Endothelial cell of umbilical vein (primary cell): Measurements from ENCODE around the gene DRD4. TPM values are rescaled to one million over a fixed set of nuclear protein-coding genes. Genes with fewer than 3 reads are reported as not detected.
A peak's percentile ranks its signal among the peaks of the same experiment; 100 is the strongest.

ENCODE experiments used
- BruUV-seq: library from RNA; stranded (reverse); fragments of 400-500 nt; replicated peaks from 2 replicates; lab custom pipeline; 2021; lab: Mats Ljungman, UMichigan
- CTCF ChIA-PET: fragments of 300-600, 350-600 bp; sonication (Branson Sonifier 250); formaldehyde crosslinking; loops from one replicate; lab custom pipeline; 2021; ENCODE audit warnings: antibody characterized with exemption, inconsistent platforms; lab: Charles Lee
- POLR2A ChIA-PET: fragments of 300-600, 350-600 bp; sonication (Branson Sonifier 250); formaldehyde crosslinking; loops from one replicate; lab custom pipeline; 2021; ENCODE audit warnings: antibody characterized with exemption, inconsistent platforms; lab: Charles Lee
- DNase-seq: peaks from one replicate; pipeline ENCODE4 v3.0.0-alpha.2; 2011; ENCODE audit warnings: low read depth, low spot score
- FAIRE-seq: peaks from 2 replicates; lab custom pipeline; 2011; peaks lifted over from hg19 to GRCh38; lab: Jason Lieb, UNC
- H2AFZ ChIP-seq: 2 replicates; pipeline ENCODE4 v1.6.0; 2012; ENCODE audit warnings: low read depth, low read length, control low read depth, inconsistent platforms
- H3K27ac ChIP-seq: 2 replicates; pipeline ENCODE4 v1.5.1; 2011; ENCODE audit warnings: low read depth, mild to moderate bottlenecking, control low read depth, low read length, moderate library complexity; ENCODE audit not compliant: insufficient read depth
- H3K27me3 ChIP-seq, 2 experiments: 2 replicates each; pipeline versions ENCODE4 v1.6.0 to v1.6.1; 2011; ENCODE audit warnings: low read length in 2 of 2, mixed read lengths in 1 of 2; ENCODE audit not compliant: control insufficient read depth in 2 of 2, insufficient read depth in 2 of 2
- H3K36me3 ChIP-seq, 2 experiments: 2 replicates in 1 of 2; 3 replicates in 1 of 2; pipeline ENCODE4 v1.5.1; 2011; ENCODE audit warnings: low read length in 2 of 2, mild to moderate bottlenecking in 1 of 2, moderate library complexity in 1 of 2; ENCODE audit not compliant: control insufficient read depth in 2 of 2, insufficient read depth in 2 of 2; ENCODE audit errors: extremely low read depth in 1 of 2
- H3K4me1 ChIP-seq: 3 replicates; pipeline ENCODE4 v1.5.1; 2011; ENCODE audit warnings: mild to moderate bottlenecking, low read length; ENCODE audit not compliant: control insufficient read depth, insufficient read depth; ENCODE audit errors: extremely low read depth
- H3K4me2 ChIP-seq: 2 replicates; pipeline ENCODE4 v1.6.1; 2011; ENCODE audit warnings: low read length, control low read depth, mixed read lengths; ENCODE audit not compliant: insufficient read depth
- H3K4me3 ChIP-seq, 3 experiments: fragments of 200-600 bp in 1 of 3; sonication (generic), shearing (Covaris generic) in 1 of 3; replicated peaks in 1 of 3; 2 replicates each; pipeline ENCODE4 v1.5.1; 2011 to 2016; ENCODE audit warnings: control low read depth in 3 of 3, low read length in 3 of 3, mild to moderate bottlenecking in 2 of 3, inconsistent platforms in 1 of 3, low read depth in 1 of 3, moderate library complexity in 1 of 3; ENCODE audit not compliant: insufficient read depth in 1 of 3
- H3K79me2 ChIP-seq: 2 replicates; pipeline ENCODE4 v1.6.0; 2012; ENCODE audit warnings: low read length, inconsistent platforms; ENCODE audit not compliant: control insufficient read depth, insufficient read depth
- H3K9ac ChIP-seq: replicated peaks from 2 replicates; pipeline ENCODE3; 2011; ENCODE audit warnings: low read length, control low read depth; ENCODE audit not compliant: insufficient read depth; ENCODE audit errors: extremely low read depth
- H3K9me1 ChIP-seq: replicated peaks from 3 replicates; pipeline ENCODE4 v1.6.0; 2011; ENCODE audit warnings: mild to moderate bottlenecking, low read length; ENCODE audit not compliant: control insufficient read depth, insufficient read depth; ENCODE audit errors: extremely low read depth
- H3K9me3 ChIP-seq: replicated peaks from 2 replicates; pipeline ENCODE4 v1.5.1; 2012; ENCODE audit warnings: low read length, inconsistent platforms; ENCODE audit not compliant: control insufficient read depth, insufficient read depth
- H4K20me1 ChIP-seq: replicated peaks from 2 replicates; pipeline ENCODE3; 2011; ENCODE audit warnings: mild to moderate bottlenecking, low read length; ENCODE audit not compliant: control insufficient read depth, insufficient read depth; ENCODE audit errors: extremely low read depth
- CTCF ChIP-seq, 2 donors: IDR thresholded peaks; 1 replicate in 1 of 2; 2 replicates in 1 of 2; pipeline ENCODE4 v1.5.1; 2011; ENCODE audit warnings: low read length in 2 of 2, mild to moderate bottlenecking in 2 of 2, moderate library complexity in 2 of 2, control low read depth in 1 of 2, inconsistent platforms in 1 of 2, low read depth in 1 of 2; ENCODE audit not compliant: insufficient read depth in 1 of 2; ENCODE audit errors: extremely low read depth in 1 of 2
- EZH2 ChIP-seq: IDR thresholded peaks from 2 replicates; pipeline ENCODE4 v1.6.1; 2012; ENCODE audit warnings: borderline replicate concordance, low read depth, mild to moderate bottlenecking, moderate library complexity, low read length, inconsistent platforms; ENCODE audit not compliant: severe bottlenecking
- FOS ChIP-seq: IDR thresholded peaks from 2 replicates; pipeline ENCODE4 v1.6.1; 2011; ENCODE audit warnings: mild to moderate bottlenecking, low read length, moderate library complexity, borderline replicate concordance; ENCODE audit not compliant: insufficient read depth
- GATA2 ChIP-seq: IDR thresholded peaks from 2 replicates; pipeline ENCODE4 v1.7.0; 2011; ENCODE audit warnings: low read depth, mild to moderate bottlenecking, moderate library complexity, mixed read lengths, low read length; ENCODE audit not compliant: insufficient read length, insufficient read depth
- JUN ChIP-seq: IDR thresholded peaks from 2 replicates; pipeline ENCODE4 v1.6.1; 2011; ENCODE audit warnings: borderline replicate concordance, low read depth; ENCODE audit not compliant: insufficient read length, insufficient read depth
- MAX ChIP-seq: IDR thresholded peaks from 2 replicates; pipeline ENCODE4 v1.6.1; 2011; ENCODE audit not compliant: insufficient read depth, insufficient read length
- MYC ChIP-seq: IDR thresholded peaks from one replicate; pipeline ENCODE4 v1.6.1; 2011; ENCODE audit warnings: mild to moderate bottlenecking, low read depth, low read length
- POLR2A ChIP-seq: IDR thresholded peaks from 2 replicates; pipeline ENCODE4 v1.6.1; 2012; ENCODE audit warnings: low read depth, mild to moderate bottlenecking, control low read depth, low read length
- POLR2AphosphoS5 ChIP-seq: IDR thresholded peaks from 2 replicates; pipeline ENCODE4 v1.6.1; 2012; ENCODE audit warnings: low read depth, mild to moderate bottlenecking, control low read depth, low read length, moderate library complexity; ENCODE audit not compliant: insufficient read depth
- dilution Hi-C: fragments of 300-500 bp; cut with MboI; formaldehyde crosslinking; loops from one replicate; pipeline ENCODE4 v1.15.0; 2019; ENCODE audit warnings: low sequenced_read_pairs; ENCODE audit not compliant: extremely low pct_ligation_motif_present
- intact Hi-C: fragments of 100-400 bp; cut with micrococcal nuclease; formaldehyde crosslinking; loops from one replicate; pipeline ENCODE4 v1.10.0; 2022
- polyA plus RNA-seq, 4 experiments: library from polyadenylated mRNA; depleted of rRNA in 3 of 4; stranded (reverse) in 3 of 4; unstranded in 1 of 4; fragments of >200 nt; gene quantifications; 2 replicates each; pipeline versions ENCODE4 v1.2.1 to v1.2.3, GENCODE V29; 2011 to 2012; ENCODE audit warnings: missing spikeins in 1 of 4
- total RNA-seq: library from RNA; stranded (reverse); gene quantifications from 2 replicates; pipeline ENCODE4 v1.2.3, GENCODE V29; 2021

Gene DRD4
- total and polyA plus RNA-seq, 2 donors (not counting 3 experiments of a cell fraction or from before 2014, with no cell fraction given), result 0.24 TPM; not detected in 1

- Histone ChIP-seq H3K9ac (peak overlapping the region; percentile 76), H3K79me2 (no peaks in the 10 kb centered on the region), H3K4me3 (peak overlapping the region; percentile 41 to 77 (median 47)), H3K27me3 (no peaks in the 10 kb centered on the region), H3K36me3 (peaks cover 3 to 29% of the 10 kb centered on the region in 2 experiments), H3K27ac (peak overlapping the region; percentile 74), H4K20me1 (no peaks in the 10 kb centered on the region), H3K4me1 (peaks cover 6% of the 10 kb centered on the region), H3K9me3 (no peaks in the 10 kb centered on the region), H3K9me1 (no peaks in the 10 kb centered on the region), H3K4me2 (peak overlapping the region; percentile 51), H2AFZ (no peak overlapping the region)
- dilution Hi-C loops, result no loop called here
- intact Hi-C loops, result loop anchor here (5.0 kb wide), 1 partner anchor 38 kb away; the partner anchor contains the start of gene PHRF1
- ChIA-PET CTCF (no interaction called here), POLR2A (interaction anchor here (0.6 kb wide), 1 partner anchor 47 kb away, joined by 3 read pairs; no protein-coding TSS in a partner anchor)
- TSS peak; percentile 66 for BruUV-seq
- FAIRE-seq (no peak), DNase-seq (no peak)
- no peak for TF ChIP-seq POLR2A
- no peak for TF ChIP-seq MAX
- TF ChIP-seq EZH2, result no peak
- TF ChIP-seq POLR2AphosphoS5, result no peak
- no peak for TF ChIP-seq JUN
- no peak for TF ChIP-seq MYC
- TF ChIP-seq GATA2, result no peak
- no peak for TF ChIP-seq CTCF (IDR thresholded peaks at IDR 0.05; ENCODE audit: extremely low read depth in 1 of 2, insufficient read depth in 1 of 2, low read depth in 1 of 2, low read length in 2 of 2)
- no peak for TF ChIP-seq FOS
Measured at GRCh38 chr11:614623-615503, 22.2 kb upstream of the DRD4 start.
